Activated B cell treated with CpG ODN at 0.5 μM for 24 hours (primary cell): ENCODE measurements around the gene RFESD. TPM values are rescaled to one million over a fixed set of nuclear protein-coding genes. Genes with fewer than 3 reads are reported as not detected.

Experiments
- ATAC-seq: fragments of 200-7000 bp; cut with Tn5 transposase; one replicate; pipeline ENCODE4 v1.10.0; 2021; ENCODE audit warnings: low read depth, mild to moderate bottlenecking, moderate library complexity
- CTCF ChIA-PET: fragments of 350-600 bp; sonication (Branson Sonifier 250); formaldehyde crosslinking; loops from one replicate; lab custom pipeline; 2021; ENCODE audit warnings: antibody characterized with exemption; lab: Charles Lee
- POLR2A ChIA-PET: fragments of 350-600 bp; sonication (Branson Sonifier 250); formaldehyde crosslinking; loops from one replicate; lab custom pipeline; 2021; ENCODE audit warnings: antibody characterized with exemption; lab: Charles Lee
- DNase-seq: peaks from one replicate; pipeline ENCODE4 v3.0.0; 2022
- H3K27ac Mint-ChIP-seq: one replicate; pipeline ENCODE4 v1.8.0; 2020; ENCODE audit warnings: mixed read lengths
- H3K27me3 Mint-ChIP-seq: one replicate; pipeline ENCODE4 v1.8.0; 2021; ENCODE audit warnings: mixed read lengths
- H3K36me3 Mint-ChIP-seq: one replicate; pipeline ENCODE4 v1.8.0; 2021; ENCODE audit warnings: low read depth, mixed read lengths
- H3K4me1 Mint-ChIP-seq: one replicate; pipeline ENCODE4 v1.8.0; 2021; ENCODE audit warnings: mixed read lengths
- H3K4me3 Mint-ChIP-seq: one replicate; pipeline ENCODE4 v1.8.0; 2020; ENCODE audit warnings: mild to moderate bottlenecking, mixed read lengths
- H3K9me3 Mint-ChIP-seq: one replicate; pipeline ENCODE4 v1.8.0; 2020; ENCODE audit warnings: mixed read lengths
- CTCF ChIP-seq: fragments of 200-600 bp; IDR thresholded peaks from one replicate; pipeline ENCODE4 v1.8.0; 2022; ENCODE audit warnings: antibody characterized with exemption, mild to moderate bottlenecking
- intact Hi-C: fragments of 100-400 bp; cut with micrococcal nuclease; formaldehyde crosslinking; loops from one replicate; pipeline ENCODE4 v1.15.1; 2024
- total RNA-seq: library from RNA; stranded (reverse); gene quantifications from 2 replicates; pipeline ENCODE4 v1.2.3, GENCODE V29; 2022

RFESD gene
- total RNA-seq, 1 donor from 2014 or later = 1.8 TPM

- Mint-ChIP-seq H3K9me3 (no peaks in the 10 kb centered on the region), H3K27me3 (peaks cover 5% of the 10 kb centered on the region), H3K4me3 (no peak within 1 kb of the TSS), H3K36me3 (no peaks in the 10 kb centered on the region), H3K4me1 (no peaks in the 10 kb centered on the region), H3K27ac (no peak within 1 kb of the TSS)
- ATAC-seq = no peak
- ChIA-PET CTCF (no interaction called here), POLR2A (no interaction called here)
- no peak for TF ChIP-seq CTCF
- intact Hi-C loops = no loop called here
- DNase-seq = no peak
Measured at GRCh38 chr5:95682891-95683290, 36.3 kb downstream of the RFESD start, which contains the start of gene SPATA9. Gene SPATA9, minus strand, starts transcription at chr5:95682991. Its CDS starts 137 bp downstream, at chr5:95682854.

- POLR2A ChIA-PET = no interaction called here
- H3K4me3 Mint-ChIP-seq = no peak overlapping the region
- TF ChIP-seq CTCF = no peak
- CTCF ChIA-PET = no interaction called here
- H3K27me3 Mint-ChIP-seq = peaks cover 5% of the 10 kb centered on the region
- no peaks in the 10 kb centered on the region for H3K4me1 Mint-ChIP-seq
- intact Hi-C loops = no loop called here
- DNase-seq (no peak), ATAC-seq (no peak)
- no peaks in the 10 kb centered on the region for H3K9me3 Mint-ChIP-seq
- no peak overlapping the region for H3K27ac Mint-ChIP-seq
- H3K36me3 Mint-ChIP-seq = no peaks in the 10 kb centered on the region
Measured at GRCh38 chr5:95684361-95684760, 37.8 kb downstream of the RFESD start.

- POLR2A ChIA-PET = no interaction called here
- ATAC-seq = no peak
- CTCF ChIA-PET = no interaction called here
- no peak for DNase-seq
- intact Hi-C loops = no loop called here
- Mint-ChIP-seq H3K27ac (no peak overlapping the region), H3K9me3 (no peaks in the 10 kb centered on the region), H3K4me1 (no peaks in the 10 kb centered on the region), H3K36me3 (no peaks in the 10 kb centered on the region), H3K27me3 (peaks cover 4% of the 10 kb centered on the region), H3K4me3 (no peak overlapping the region)
- no peak for TF ChIP-seq CTCF
Measured at GRCh38 chr5:95686651-95687050, 40.1 kb downstream of the RFESD start.

GRCh38 chr5:95689680-95690079 is 43.1 kb downstream of the RFESD start:
- no peak for TF ChIP-seq CTCF
- Mint-ChIP-seq H3K36me3 (no peaks in the 10 kb centered on the region), H3K4me1 (no peaks in the 10 kb centered on the region), H3K27ac (no peak overlapping the region), H3K4me3 (no peak overlapping the region), H3K9me3 (no peaks in the 10 kb centered on the region), H3K27me3 (no peaks in the 10 kb centered on the region)
- DNase-seq (no peak), ATAC-seq (no peak)
- intact Hi-C loops = no loop called here
- CTCF ChIA-PET = no interaction called here
- POLR2A ChIA-PET = no interaction called here

- no peak for ATAC-seq
- DNase-seq = no peak
- Mint-ChIP-seq H3K9me3 (no peaks in the 10 kb centered on the region), H3K4me1 (no peaks in the 10 kb centered on the region), H3K36me3 (no peaks in the 10 kb centered on the region), H3K4me3 (no peak overlapping the region), H3K27me3 (no peaks in the 10 kb centered on the region), H3K27ac (no peak overlapping the region)
- CTCF ChIA-PET = no interaction called here
- no peak for TF ChIP-seq CTCF
- POLR2A ChIA-PET = no interaction called here
- intact Hi-C loops = no loop called here
Measured at GRCh38 chr5:95690333-95690732, 43.8 kb downstream of the RFESD start.
